C4-2B (cell line): ENCODE data around the gene PINK1.

Source experiments
- H3K27ac ChIP-seq: fragments of 450-650 bp; 2 replicates; pipeline ENCODE4 v1.5.1; 2017
- CTCF ChIP-seq: fragments of 450-650 bp; conservative IDR thresholded peaks from 2 replicates; pipeline ENCODE4 v1.5.1; 2017; ENCODE audit warnings: mild to moderate bottlenecking
- ZFX ChIP-seq: fragments of 450-650 bp; IDR thresholded peaks from 2 replicates; pipeline ENCODE4 v1.6.1; 2017

PINK1 gene

GRCh38 chr1:20625176-20626097, 7.8 kb upstream of the PINK1 start:
- no peak for TF ChIP-seq CTCF
- TF ChIP-seq ZFX, result no peak
- no peak overlapping the region for H3K27ac ChIP-seq

GRCh38 chr1:20626098-20626427, 7.2 kb upstream of the PINK1 start:
- H3K27ac ChIP-seq, result no peak overlapping the region
- TF ChIP-seq CTCF (no peak), ZFX (no peak)

GRCh38 chr1:20626524-20626923, 6.7 kb upstream of the PINK1 start:
- no peak overlapping the region for H3K27ac ChIP-seq
- TF ChIP-seq CTCF (no peak), ZFX (no peak)

- TF ChIP-seq ZFX, result no peak
- TF ChIP-seq CTCF, result no peak
- no peak overlapping the region for H3K27ac ChIP-seq
These were observed 2.5 kb upstream of the PINK1 start for GRCh38 chr1:20630729-20631128.

GRCh38 chr1:20632386-20632785, 872 bp upstream of the PINK1 start:
- TF ChIP-seq CTCF (no peak), ZFX (no peak)
- no peak overlapping the region for H3K27ac ChIP-seq

GRCh38 chr1:20634065-20634593, 871 bp downstream of the PINK1 start:
- TF ChIP-seq ZFX (no peak), CTCF (no peak)
- H3K27ac ChIP-seq, result peak overlapping the region; percentile 65; the same call in 1 of the 2 replicates

- H3K27ac ChIP-seq, result no peak overlapping the region
These were observed 1.4 kb downstream of the PINK1 start for GRCh38 chr1:20634594-20635084.

More at GRCh38 chr1:20634594-20635084, 1.4 kb downstream of the PINK1 start:
- TF ChIP-seq CTCF (no peak), ZFX (no peak)
